SK-N-SH (cell line): Measurements from ENCODE around the gene ABCA1. TPM values are rescaled to one million over a fixed set of nuclear protein-coding genes. Genes with fewer than 3 reads are reported as not detected.

Source experiments
- CTCF ChIA-PET: fragments of 300-600, 350-600 bp; formaldehyde crosslinking; extraction: SDS; loops from one replicate; lab custom pipeline; 2021; lab: Yijun Ruan, JAX
- POLR2A ChIA-PET: fragments of 350-600 bp; sonication (Branson Sonifier 250); formaldehyde crosslinking; extraction: SDS; loops from one replicate; lab custom pipeline; 2020; ENCODE audit warnings: antibody characterized with exemption, inconsistent platforms; lab: Yijun Ruan, JAX
- DNase-seq: peaks from one replicate; pipeline ENCODE4 v3.0.0; 2012
- H2AFZ ChIP-seq: fragments of 200-600 bp; sonication (generic); 2 replicates; pipeline ENCODE4 v1.8.1; 2016; ENCODE audit warnings: antibody characterized with exemption, mild to moderate bottlenecking, low read depth
- H3F3A ChIP-seq: fragments of 200-600 bp; sonication (generic); replicated peaks from 2 replicates; pipeline ENCODE3; 2016; ENCODE audit warnings: antibody characterized with exemption, mild to moderate bottlenecking; ENCODE audit not compliant: insufficient read depth
- H3K27ac ChIP-seq, 2 experiments: fragments of 200-500 bp in 1 of 2; fragments of 200-600 bp in 1 of 2; sonication (Bioruptor generic) in 1 of 2; sonication (generic), shearing (Covaris generic) in 1 of 2; 2 replicates each; pipeline versions ENCODE4 v1.5.1 to v1.6.1; 2014 to 2016; ENCODE audit warnings: low read depth in 2 of 2, inconsistent platforms in 1 of 2, low read length in 1 of 2, mild to moderate bottlenecking in 1 of 2, mixed read lengths in 1 of 2
- H3K27me3 ChIP-seq: fragments of 200-600 bp; sonication (generic), shearing (Covaris generic); 2 replicates; pipeline ENCODE4 v1.6.1; 2016; ENCODE audit warnings: mixed run types; ENCODE audit not compliant: insufficient read depth
- H3K36me3 ChIP-seq, 2 experiments: fragments of 200-500 bp in 1 of 2; fragments of 200-600 bp in 1 of 2; sonication (Bioruptor generic) in 1 of 2; sonication (generic) in 1 of 2; replicated peaks in 1 of 2; 2 replicates each; pipeline versions ENCODE3 to v1.5.1; 2014 to 2016; ENCODE audit warnings: low read length in 1 of 2, mild to moderate bottlenecking in 1 of 2; ENCODE audit not compliant: insufficient read depth in 2 of 2, control insufficient read depth in 1 of 2
- H3K4me1 ChIP-seq, 2 experiments: fragments of 200-500 bp in 1 of 2; fragments of 200-600 bp in 1 of 2; sonication (Bioruptor generic) in 1 of 2; sonication (generic), shearing (Covaris generic) in 1 of 2; 2 replicates each; pipeline versions ENCODE4 v1.5.1 to v1.6.1; 2014 to 2016; ENCODE audit warnings: low read depth in 1 of 2, low read length in 1 of 2, mixed run types in 1 of 2; ENCODE audit not compliant: insufficient read depth in 2 of 2, control insufficient read depth in 1 of 2
- H3K4me2 ChIP-seq: fragments of 200-600 bp; sonication (generic), shearing (Covaris generic); 2 replicates; pipeline ENCODE4 v1.6.1; 2017; ENCODE audit warnings: mixed run types
- H3K4me3 ChIP-seq, 2 experiments: fragments of 200-500 bp in 1 of 2; fragments of 200-600 bp in 1 of 2; sonication (Bioruptor generic) in 1 of 2; sonication (generic), shearing (Covaris generic) in 1 of 2; 2 replicates each; pipeline versions ENCODE4 v1.5.1 to v1.8.1; 2014 to 2016; ENCODE audit warnings: low read depth in 2 of 2, inconsistent platforms in 1 of 2, low read length in 1 of 2, mild to moderate bottlenecking in 1 of 2, mixed read lengths in 1 of 2, moderate library complexity in 1 of 2
- H3K79me2 ChIP-seq: fragments of 200-600 bp; sonication (generic); 2 replicates; pipeline ENCODE4 v1.8.1; 2017; ENCODE audit warnings: mild to moderate bottlenecking; ENCODE audit not compliant: insufficient read depth
- H3K9ac ChIP-seq: fragments of 200-600 bp; sonication (generic); 2 replicates; pipeline ENCODE4 v1.6.1; 2017; ENCODE audit warnings: mixed run types
- H3K9me2 ChIP-seq: fragments of 200-600 bp; sonication (generic); 2 replicates; pipeline ENCODE4 v1.6.1; 2017; ENCODE audit warnings: mixed run types
- H3K9me3 ChIP-seq: fragments of 200-600 bp; sonication (generic); 2 replicates; pipeline ENCODE4 v1.6.1; 2017; ENCODE audit warnings: mixed run types, mild to moderate bottlenecking, moderate library complexity
- H4K20me1 ChIP-seq: fragments of 200-600 bp; sonication (generic); 2 replicates; pipeline ENCODE4 v1.6.1; 2017; ENCODE audit warnings: mild to moderate bottlenecking, mixed run types; ENCODE audit not compliant: insufficient read depth
- ELF1 ChIP-seq: IDR thresholded peaks from 2 replicates; pipeline ENCODE4 v1.4.0; 2012
- FOSL2 ChIP-seq: IDR thresholded peaks from 2 replicates; pipeline ENCODE4 v1.4.0; 2012; ENCODE audit warnings: low read depth, mild to moderate bottlenecking, moderate library complexity, borderline replicate concordance
- FOXJ3 ChIP-seq: sonication (generic); formaldehyde crosslinking; IDR thresholded peaks from 2 replicates; pipeline ENCODE4 v1.5.1; 2020; ENCODE audit warnings: mild to moderate bottlenecking, missing genetic modification reagents
- GABPA ChIP-seq: IDR thresholded peaks from 2 replicates; pipeline ENCODE4 v1.4.0; 2012; ENCODE audit warnings: low read depth, mild to moderate bottlenecking
- GATA2 ChIP-seq: sonication (generic); formaldehyde crosslinking; IDR thresholded peaks from 2 replicates; pipeline ENCODE4 v1.5.0; 2020; ENCODE audit warnings: mild to moderate bottlenecking, missing genetic modification reagents
- MEF2A ChIP-seq: IDR thresholded peaks from 2 replicates; pipeline ENCODE4 v1.4.0; 2012; ENCODE audit warnings: low read depth, borderline replicate concordance
- MXI1 ChIP-seq: IDR thresholded peaks from 2 replicates; pipeline ENCODE4 v1.6.1; 2012; ENCODE audit warnings: mild to moderate bottlenecking, low read depth, low read length, improper control_type of control experiment
- NFIC ChIP-seq: IDR thresholded peaks from 2 replicates; pipeline ENCODE4 v1.4.0; 2012; ENCODE audit warnings: borderline replicate concordance
- PBX3 ChIP-seq: IDR thresholded peaks from 2 replicates; pipeline ENCODE4; 2012
- POLR2AphosphoS5 ChIP-seq: IDR thresholded peaks from 2 replicates; pipeline ENCODE4 v1.6.1; 2012; ENCODE audit warnings: low read depth, low read length
- RCOR1 ChIP-seq: fragments of 150-350 bp; IDR thresholded peaks from 2 replicates; pipeline ENCODE4 v1.6.1; 2017; ENCODE audit warnings: antibody characterized with exemption, low read length
- RFX5 ChIP-seq: IDR thresholded peaks from 2 replicates; pipeline ENCODE4 v1.6.1; 2012; ENCODE audit warnings: mild to moderate bottlenecking, improper control_type of control experiment, low read length
- SIN3A ChIP-seq: IDR thresholded peaks from 2 replicates; pipeline ENCODE4 v1.6.1; 2012; ENCODE audit warnings: low read depth, mild to moderate bottlenecking, low read length, moderate library complexity, borderline replicate concordance
- TCF12 ChIP-seq: IDR thresholded peaks from 2 replicates; pipeline ENCODE4 v1.4.0; 2012
- USF1 ChIP-seq: IDR thresholded peaks from 2 replicates; pipeline ENCODE4 v1.4.0; 2012; ENCODE audit warnings: low read depth, borderline replicate concordance
- YY1 ChIP-seq: IDR thresholded peaks from 2 replicates; pipeline ENCODE4 v1.4.0; 2012; ENCODE audit warnings: low read depth, mild to moderate bottlenecking
- WGBS: methylation state at CpG from one replicate; pipeline ENCODE4 v1.1.6; 2017; ENCODE audit warnings: low lambda C conversion rate; 5-methylcytosine and 5-hydroxymethylcytosine counted together
- polyA plus RNA-seq, 3 experiments: library from polyadenylated mRNA; depleted of rRNA; stranded (reverse); fragments of >200 nt; gene quantifications; 2 replicates each; pipeline ENCODE4 v1.2.3, GENCODE V29; 2012
- TF ChIP-seq, protein P1 (sequence below): fragments of 150-350 bp; IDR thresholded peaks from 2 replicates; pipeline ENCODE4 v1.6.1; 2017; ENCODE audit warnings: antibody characterized with exemption, low read length, low read depth, borderline replicate concordance
- TF ChIP-seq, protein P2 (sequence below): fragments of 200-600 bp; sonication (generic); IDR thresholded peaks from 2 replicates; pipeline ENCODE4 v1.6.1; 2017; ENCODE audit warnings: antibody characterized with exemption, mild to moderate bottlenecking, moderate library complexity
- TF ChIP-seq, protein P3 (sequence below): IDR thresholded peaks from 2 replicates; pipeline ENCODE4 v1.4.0; 2012; ENCODE audit warnings: low read depth

ABCA1 gene
- polyA plus RNA-seq, 1 of the 3 experiments (the other 2 are of a cell fraction): 5.3 TPM

GRCh38 chr9:104788251-104788650 lies 139.7 kb downstream of the ABCA1 start:
- TF ChIP-seq FOXJ3 (CRISPR knock-in tag): no peak
- TF ChIP-seq MXI1: no peak
- TF ChIP-seq TCF12: no peak
- TF ChIP-seq RCOR1: no peak
- TF ChIP-seq, protein P1, sequence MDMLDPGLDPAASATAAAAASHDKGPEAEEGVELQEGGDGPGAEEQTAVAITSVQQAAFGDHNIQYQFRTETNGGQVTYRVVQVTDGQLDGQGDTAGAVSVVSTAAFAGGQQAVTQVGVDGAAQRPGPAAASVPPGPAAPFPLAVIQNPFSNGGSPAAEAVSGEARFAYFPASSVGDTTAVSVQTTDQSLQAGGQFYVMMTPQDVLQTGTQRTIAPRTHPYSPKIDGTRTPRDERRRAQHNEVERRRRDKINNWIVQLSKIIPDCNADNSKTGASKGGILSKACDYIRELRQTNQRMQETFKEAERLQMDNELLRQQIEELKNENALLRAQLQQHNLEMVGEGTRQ: no peak
- TF ChIP-seq RFX5: no peak
- no peak for TF ChIP-seq ELF1
- TF ChIP-seq NFIC: no peak
- TF ChIP-seq SIN3A: no peak
- TF ChIP-seq GATA2 (CRISPR knock-in tag): no peak
- TF ChIP-seq, protein P2, sequence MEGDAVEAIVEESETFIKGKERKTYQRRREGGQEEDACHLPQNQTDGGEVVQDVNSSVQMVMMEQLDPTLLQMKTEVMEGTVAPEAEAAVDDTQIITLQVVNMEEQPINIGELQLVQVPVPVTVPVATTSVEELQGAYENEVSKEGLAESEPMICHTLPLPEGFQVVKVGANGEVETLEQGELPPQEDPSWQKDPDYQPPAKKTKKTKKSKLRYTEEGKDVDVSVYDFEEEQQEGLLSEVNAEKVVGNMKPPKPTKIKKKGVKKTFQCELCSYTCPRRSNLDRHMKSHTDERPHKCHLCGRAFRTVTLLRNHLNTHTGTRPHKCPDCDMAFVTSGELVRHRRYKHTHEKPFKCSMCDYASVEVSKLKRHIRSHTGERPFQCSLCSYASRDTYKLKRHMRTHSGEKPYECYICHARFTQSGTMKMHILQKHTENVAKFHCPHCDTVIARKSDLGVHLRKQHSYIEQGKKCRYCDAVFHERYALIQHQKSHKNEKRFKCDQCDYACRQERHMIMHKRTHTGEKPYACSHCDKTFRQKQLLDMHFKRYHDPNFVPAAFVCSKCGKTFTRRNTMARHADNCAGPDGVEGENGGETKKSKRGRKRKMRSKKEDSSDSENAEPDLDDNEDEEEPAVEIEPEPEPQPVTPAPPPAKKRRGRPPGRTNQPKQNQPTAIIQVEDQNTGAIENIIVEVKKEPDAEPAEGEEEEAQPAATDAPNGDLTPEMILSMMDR: no peak
- TF ChIP-seq FOSL2: no peak
- Histone ChIP-seq H3K9me2 (no peaks in the 10 kb centered on the region), H3K27ac (no peak overlapping the region), H3K9me3 (no peaks in the 10 kb centered on the region), H3K79me2 (no peaks in the 10 kb centered on the region), H3K9ac (no peak overlapping the region), H3K27me3 (no peaks in the 10 kb centered on the region), H3K4me3 (no peak overlapping the region), H3K36me3 (peaks cover 22 to 77% of the 10 kb centered on the region in 2 experiments), H3K4me2 (no peak overlapping the region), H2AFZ (no peak overlapping the region), H3F3A (peaks cover 3% of the 10 kb centered on the region), H4K20me1 (no peaks in the 10 kb centered on the region), H3K4me1 (peaks cover 0 to 2% of the 10 kb centered on the region in 2 experiments; a peak in 2 of 4 replicates)
- DNase-seq: no peak
- ChIA-PET CTCF (interaction anchor here (1.5 kb wide), 1 partner anchor 627 kb away, joined by 3 read pairs; no protein-coding TSS in a partner anchor), POLR2A (no interaction called here)
- WGBS: 93% methylated on average over 3 of the region's 3 CpGs

- no peaks in the 10 kb centered on the region for H3K9me2 ChIP-seq
- no peaks in the 10 kb centered on the region for H3K9me3 ChIP-seq
- no peaks in the 10 kb centered on the region for H3K27me3 ChIP-seq
- TF ChIP-seq RCOR1 (no peak), PBX3 (no peak), MEF2A (no peak), YY1 (no peak), GABPA (no peak), TCF12 (no peak), USF1 (no peak), NFIC (no peak), GATA2 (CRISPR knock-in tag) (no peak), MXI1 (no peak), POLR2AphosphoS5 (no peak)
- TF ChIP-seq, protein P3, sequence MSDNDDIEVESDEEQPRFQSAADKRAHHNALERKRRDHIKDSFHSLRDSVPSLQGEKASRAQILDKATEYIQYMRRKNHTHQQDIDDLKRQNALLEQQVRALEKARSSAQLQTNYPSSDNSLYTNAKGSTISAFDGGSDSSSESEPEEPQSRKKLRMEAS: no peak
- no peaks in the 10 kb centered on the region for H4K20me1 ChIP-seq
- H3K4me3 ChIP-seq: no peak overlapping the region
- no peak overlapping the region for H3K4me2 ChIP-seq
- no peaks in the 10 kb centered on the region for H3K79me2 ChIP-seq
- H3K9ac ChIP-seq: no peak overlapping the region
- H3K4me1 ChIP-seq: peaks cover 0 to 2% of the 10 kb centered on the region in 2 experiments; a peak in 2 of 4 replicates
- WGBS: 79% methylated on average over 7 of the region's 7 CpGs
- H2AFZ ChIP-seq: no peak overlapping the region
- H3F3A ChIP-seq: peaks cover 3% of the 10 kb centered on the region
- CTCF ChIA-PET: interaction anchor here (0.6 to 1.5 kb wide), 2 partner anchors 264 to 628 kb away, joined by 3 read pairs; no protein-coding TSS in a partner anchor
- POLR2A ChIA-PET: interaction anchor here (0.5 kb wide), 1 partner anchor 10 kb away, joined by 3 read pairs; no protein-coding TSS in a partner anchor
- H3K36me3 ChIP-seq: peaks cover 19 to 71% of the 10 kb centered on the region in 2 experiments
- DNase-seq: no peak
- H3K27ac ChIP-seq: no peak overlapping the region
Observed at GRCh38 chr9:104787306-104788015, 140.5 kb downstream of the ABCA1 start.
